ENCODE measurements around the gene TCF23.

DNA sequence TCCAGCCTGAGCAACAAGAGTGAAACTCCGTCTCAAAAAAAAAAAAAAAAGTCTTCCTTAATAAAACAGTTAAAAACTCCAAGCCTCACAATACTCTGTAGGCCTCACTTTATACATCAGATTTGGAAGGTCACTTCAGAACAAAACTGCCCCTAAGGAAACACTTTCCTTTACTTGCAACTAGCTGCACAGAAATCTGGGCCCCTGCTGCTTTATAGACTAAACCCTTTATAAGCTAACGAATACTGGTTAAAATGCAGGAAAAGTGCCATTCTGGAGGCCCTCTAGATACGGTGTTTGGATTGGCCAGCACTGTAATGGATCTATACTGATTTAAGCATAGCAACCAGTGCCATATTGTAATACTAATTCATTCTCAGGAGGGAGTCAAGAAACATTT lies 23.7 kb upstream of the TCF23 start:
- TF ChIP-seq EZH2phosphoT487 (IDR thresholded peaks at IDR 0.05; ENCODE audit: unreplicated experiment), result no peak
- TF ChIP-seq, protein P1, sequence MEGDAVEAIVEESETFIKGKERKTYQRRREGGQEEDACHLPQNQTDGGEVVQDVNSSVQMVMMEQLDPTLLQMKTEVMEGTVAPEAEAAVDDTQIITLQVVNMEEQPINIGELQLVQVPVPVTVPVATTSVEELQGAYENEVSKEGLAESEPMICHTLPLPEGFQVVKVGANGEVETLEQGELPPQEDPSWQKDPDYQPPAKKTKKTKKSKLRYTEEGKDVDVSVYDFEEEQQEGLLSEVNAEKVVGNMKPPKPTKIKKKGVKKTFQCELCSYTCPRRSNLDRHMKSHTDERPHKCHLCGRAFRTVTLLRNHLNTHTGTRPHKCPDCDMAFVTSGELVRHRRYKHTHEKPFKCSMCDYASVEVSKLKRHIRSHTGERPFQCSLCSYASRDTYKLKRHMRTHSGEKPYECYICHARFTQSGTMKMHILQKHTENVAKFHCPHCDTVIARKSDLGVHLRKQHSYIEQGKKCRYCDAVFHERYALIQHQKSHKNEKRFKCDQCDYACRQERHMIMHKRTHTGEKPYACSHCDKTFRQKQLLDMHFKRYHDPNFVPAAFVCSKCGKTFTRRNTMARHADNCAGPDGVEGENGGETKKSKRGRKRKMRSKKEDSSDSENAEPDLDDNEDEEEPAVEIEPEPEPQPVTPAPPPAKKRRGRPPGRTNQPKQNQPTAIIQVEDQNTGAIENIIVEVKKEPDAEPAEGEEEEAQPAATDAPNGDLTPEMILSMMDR (conservative IDR thresholded peaks at IDR 0.05; ENCODE audit: low read depth in 2 of 2), result no peak
- TF ChIP-seq POLR2AphosphoS5 (IDR thresholded peaks at IDR 0.05; ENCODE audit: low read depth), result no peak
- no peak for TF ChIP-seq ZNF331 (CRISPR knock-in tag; IDR thresholded peaks at IDR 0.05; ENCODE audit: low read depth)
- TF ChIP-seq EZH2 (IDR thresholded peaks at IDR 0.05; ENCODE audit: low read depth, unreplicated experiment), result no peak
- TF ChIP-seq, protein P2, sequence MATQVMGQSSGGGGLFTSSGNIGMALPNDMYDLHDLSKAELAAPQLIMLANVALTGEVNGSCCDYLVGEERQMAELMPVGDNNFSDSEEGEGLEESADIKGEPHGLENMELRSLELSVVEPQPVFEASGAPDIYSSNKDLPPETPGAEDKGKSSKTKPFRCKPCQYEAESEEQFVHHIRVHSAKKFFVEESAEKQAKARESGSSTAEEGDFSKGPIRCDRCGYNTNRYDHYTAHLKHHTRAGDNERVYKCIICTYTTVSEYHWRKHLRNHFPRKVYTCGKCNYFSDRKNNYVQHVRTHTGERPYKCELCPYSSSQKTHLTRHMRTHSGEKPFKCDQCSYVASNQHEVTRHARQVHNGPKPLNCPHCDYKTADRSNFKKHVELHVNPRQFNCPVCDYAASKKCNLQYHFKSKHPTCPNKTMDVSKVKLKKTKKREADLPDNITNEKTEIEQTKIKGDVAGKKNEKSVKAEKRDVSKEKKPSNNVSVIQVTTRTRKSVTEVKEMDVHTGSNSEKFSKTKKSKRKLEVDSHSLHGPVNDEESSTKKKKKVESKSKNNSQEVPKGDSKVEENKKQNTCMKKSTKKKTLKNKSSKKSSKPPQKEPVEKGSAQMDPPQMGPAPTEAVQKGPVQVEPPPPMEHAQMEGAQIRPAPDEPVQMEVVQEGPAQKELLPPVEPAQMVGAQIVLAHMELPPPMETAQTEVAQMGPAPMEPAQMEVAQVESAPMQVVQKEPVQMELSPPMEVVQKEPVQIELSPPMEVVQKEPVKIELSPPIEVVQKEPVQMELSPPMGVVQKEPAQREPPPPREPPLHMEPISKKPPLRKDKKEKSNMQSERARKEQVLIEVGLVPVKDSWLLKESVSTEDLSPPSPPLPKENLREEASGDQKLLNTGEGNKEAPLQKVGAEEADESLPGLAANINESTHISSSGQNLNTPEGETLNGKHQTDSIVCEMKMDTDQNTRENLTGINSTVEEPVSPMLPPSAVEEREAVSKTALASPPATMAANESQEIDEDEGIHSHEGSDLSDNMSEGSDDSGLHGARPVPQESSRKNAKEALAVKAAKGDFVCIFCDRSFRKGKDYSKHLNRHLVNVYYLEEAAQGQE (IDR thresholded peaks at IDR 0.05; ENCODE audit: unreplicated experiment), result no peak
- TF ChIP-seq CREB1 (CRISPR knock-in tag; IDR thresholded peaks at IDR 0.05; ENCODE audit: low read depth), result no peak
- TF ChIP-seq ETS1 (IDR thresholded peaks at IDR 0.05), result no peak
- TF ChIP-seq JUNB (IDR thresholded peaks at IDR 0.05; ENCODE audit: unreplicated experiment), result no peak
- TF ChIP-seq ZNF114 (CRISPR knock-in tag; IDR thresholded peaks at IDR 0.05), result no peak
- no peak for TF ChIP-seq STAT1 (IDR thresholded peaks at IDR 0.05; ENCODE audit: unreplicated experiment)
- TF ChIP-seq NANOG (IDR thresholded peaks at IDR 0.05; ENCODE audit: borderline replicate concordance), result no peak
- TF ChIP-seq ZNF462 (CRISPR knock-in tag; IDR thresholded peaks at IDR 0.05), result no peak
